ENCODE results near the gene CCDC97. TPM values are rescaled to one million over a fixed set of nuclear protein-coding genes. Genes with fewer than 3 reads are reported as not detected.

The CCDC97 gene
- total RNA-seq, 1 experiment from 2014 or later = 31.4 TPM

GRCh38 chr19:41263042-41263849, 46.7 kb upstream of the CCDC97 start:
- H3K27ac Mint-ChIP-seq = peak overlapping the region; percentile 99
- peaks cover 23% of the 10 kb centered on the region for H3K36me3 Mint-ChIP-seq
- CTCF ChIA-PET = interaction anchor here (0.6 to 5.7 kb wide), 27 partner anchors 14 to 444 kb away, joined by 3 to 95 read pairs (median 4); partner anchors contain the start of genes AXL and CYP2S1
- ATAC-seq (peak; percentile 2), DNase-seq (ENCODE audit: low spot score) (peak; percentile 55)
- no peaks in the 10 kb centered on the region; the same call in 1 of the 2 replicates for H3K27me3 Mint-ChIP-seq (ENCODE audit: low read depth)
- no peaks in the 10 kb centered on the region for H3K9me3 Mint-ChIP-seq
- POLR2A ChIA-PET = interaction anchor here (0.6 to 3.2 kb wide), 13 partner anchors 14 to 1337 kb away, joined by 3 to 24 read pairs (median 4); partner anchors contain the start of genes ACTMAP and AXL
- peaks cover 27% of the 10 kb centered on the region for H3K4me1 Mint-ChIP-seq
- H3K4me3 Mint-ChIP-seq = peak overlapping the region; percentile 95
- no peak for TF ChIP-seq RELA (CRISPR knock-in tag; IDR thresholded peaks at IDR 0.05; ENCODE audit: borderline replicate concordance)
- TF ChIP-seq IRF2 (CRISPR knock-in tag; IDR thresholded peaks at IDR 0.05; ENCODE audit: borderline replicate concordance, low read depth) = no peak
- no peak for TF ChIP-seq CREM (CRISPR knock-in tag; IDR thresholded peaks at IDR 0.05)
- TF ChIP-seq TEAD4 (CRISPR knock-in tag; IDR thresholded peaks at IDR 0.05) = no peak
- no peak for TF ChIP-seq NR2C2 (CRISPR knock-in tag; IDR thresholded peaks at IDR 0.05)
- TF ChIP-seq CBFB (CRISPR knock-in tag; IDR thresholded peaks at IDR 0.05; ENCODE audit: low read depth) = no peak
- no peak for TF ChIP-seq FOXK1 (CRISPR knock-in tag; IDR thresholded peaks at IDR 0.05)
- 0 out of 2 replicates have a peak, but pooled peaks have one; percentile 48 for TF ChIP-seq NFE2L1 (CRISPR knock-in tag; IDR thresholded peaks at IDR 0.05)
- no peak for TF ChIP-seq CDX4 (CRISPR knock-in tag; IDR thresholded peaks at IDR 0.05; ENCODE audit: borderline replicate concordance)
- TF ChIP-seq, protein P1, sequence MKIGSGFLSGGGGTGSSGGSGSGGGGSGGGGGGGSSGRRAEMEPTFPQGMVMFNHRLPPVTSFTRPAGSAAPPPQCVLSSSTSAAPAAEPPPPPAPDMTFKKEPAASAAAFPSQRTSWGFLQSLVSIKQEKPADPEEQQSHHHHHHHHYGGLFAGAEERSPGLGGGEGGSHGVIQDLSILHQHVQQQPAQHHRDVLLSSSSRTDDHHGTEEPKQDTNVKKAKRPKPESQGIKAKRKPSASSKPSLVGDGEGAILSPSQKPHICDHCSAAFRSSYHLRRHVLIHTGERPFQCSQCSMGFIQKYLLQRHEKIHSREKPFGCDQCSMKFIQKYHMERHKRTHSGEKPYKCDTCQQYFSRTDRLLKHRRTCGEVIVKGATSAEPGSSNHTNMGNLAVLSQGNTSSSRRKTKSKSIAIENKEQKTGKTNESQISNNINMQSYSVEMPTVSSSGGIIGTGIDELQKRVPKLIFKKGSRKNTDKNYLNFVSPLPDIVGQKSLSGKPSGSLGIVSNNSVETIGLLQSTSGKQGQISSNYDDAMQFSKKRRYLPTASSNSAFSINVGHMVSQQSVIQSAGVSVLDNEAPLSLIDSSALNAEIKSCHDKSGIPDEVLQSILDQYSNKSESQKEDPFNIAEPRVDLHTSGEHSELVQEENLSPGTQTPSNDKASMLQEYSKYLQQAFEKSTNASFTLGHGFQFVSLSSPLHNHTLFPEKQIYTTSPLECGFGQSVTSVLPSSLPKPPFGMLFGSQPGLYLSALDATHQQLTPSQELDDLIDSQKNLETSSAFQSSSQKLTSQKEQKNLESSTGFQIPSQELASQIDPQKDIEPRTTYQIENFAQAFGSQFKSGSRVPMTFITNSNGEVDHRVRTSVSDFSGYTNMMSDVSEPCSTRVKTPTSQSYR (CRISPR knock-in tag; IDR thresholded peaks at IDR 0.05) = no peak
- TF ChIP-seq, protein P2, sequence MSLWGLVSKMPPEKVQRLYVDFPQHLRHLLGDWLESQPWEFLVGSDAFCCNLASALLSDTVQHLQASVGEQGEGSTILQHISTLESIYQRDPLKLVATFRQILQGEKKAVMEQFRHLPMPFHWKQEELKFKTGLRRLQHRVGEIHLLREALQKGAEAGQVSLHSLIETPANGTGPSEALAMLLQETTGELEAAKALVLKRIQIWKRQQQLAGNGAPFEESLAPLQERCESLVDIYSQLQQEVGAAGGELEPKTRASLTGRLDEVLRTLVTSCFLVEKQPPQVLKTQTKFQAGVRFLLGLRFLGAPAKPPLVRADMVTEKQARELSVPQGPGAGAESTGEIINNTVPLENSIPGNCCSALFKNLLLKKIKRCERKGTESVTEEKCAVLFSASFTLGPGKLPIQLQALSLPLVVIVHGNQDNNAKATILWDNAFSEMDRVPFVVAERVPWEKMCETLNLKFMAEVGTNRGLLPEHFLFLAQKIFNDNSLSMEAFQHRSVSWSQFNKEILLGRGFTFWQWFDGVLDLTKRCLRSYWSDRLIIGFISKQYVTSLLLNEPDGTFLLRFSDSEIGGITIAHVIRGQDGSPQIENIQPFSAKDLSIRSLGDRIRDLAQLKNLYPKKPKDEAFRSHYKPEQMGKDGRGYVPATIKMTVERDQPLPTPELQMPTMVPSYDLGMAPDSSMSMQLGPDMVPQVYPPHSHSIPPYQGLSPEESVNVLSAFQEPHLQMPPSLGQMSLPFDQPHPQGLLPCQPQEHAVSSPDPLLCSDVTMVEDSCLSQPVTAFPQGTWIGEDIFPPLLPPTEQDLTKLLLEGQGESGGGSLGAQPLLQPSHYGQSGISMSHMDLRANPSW (CRISPR knock-in tag; conservative IDR thresholded peaks at IDR 0.05; ENCODE audit: low read depth) = no peak
- no peak for TF ChIP-seq NR3C1 (CRISPR knock-in tag; conservative IDR thresholded peaks at IDR 0.05; ENCODE audit: low read depth)
- TF ChIP-seq, protein P3, sequence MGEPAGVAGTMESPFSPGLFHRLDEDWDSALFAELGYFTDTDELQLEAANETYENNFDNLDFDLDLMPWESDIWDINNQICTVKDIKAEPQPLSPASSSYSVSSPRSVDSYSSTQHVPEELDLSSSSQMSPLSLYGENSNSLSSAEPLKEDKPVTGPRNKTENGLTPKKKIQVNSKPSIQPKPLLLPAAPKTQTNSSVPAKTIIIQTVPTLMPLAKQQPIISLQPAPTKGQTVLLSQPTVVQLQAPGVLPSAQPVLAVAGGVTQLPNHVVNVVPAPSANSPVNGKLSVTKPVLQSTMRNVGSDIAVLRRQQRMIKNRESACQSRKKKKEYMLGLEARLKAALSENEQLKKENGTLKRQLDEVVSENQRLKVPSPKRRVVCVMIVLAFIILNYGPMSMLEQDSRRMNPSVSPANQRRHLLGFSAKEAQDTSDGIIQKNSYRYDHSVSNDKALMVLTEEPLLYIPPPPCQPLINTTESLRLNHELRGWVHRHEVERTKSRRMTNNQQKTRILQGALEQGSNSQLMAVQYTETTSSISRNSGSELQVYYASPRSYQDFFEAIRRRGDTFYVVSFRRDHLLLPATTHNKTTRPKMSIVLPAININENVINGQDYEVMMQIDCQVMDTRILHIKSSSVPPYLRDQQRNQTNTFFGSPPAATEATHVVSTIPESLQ (CRISPR knock-in tag; IDR thresholded peaks at IDR 0.05) = no peak
- TF ChIP-seq GABPB1 (CRISPR knock-in tag; IDR thresholded peaks at IDR 0.05) = peak; percentile 10; the same call in 1 of the 2 replicates
- no peak for TF ChIP-seq ZSCAN18 (CRISPR knock-in tag; IDR thresholded peaks at IDR 0.05)
- TF ChIP-seq, protein P4, sequence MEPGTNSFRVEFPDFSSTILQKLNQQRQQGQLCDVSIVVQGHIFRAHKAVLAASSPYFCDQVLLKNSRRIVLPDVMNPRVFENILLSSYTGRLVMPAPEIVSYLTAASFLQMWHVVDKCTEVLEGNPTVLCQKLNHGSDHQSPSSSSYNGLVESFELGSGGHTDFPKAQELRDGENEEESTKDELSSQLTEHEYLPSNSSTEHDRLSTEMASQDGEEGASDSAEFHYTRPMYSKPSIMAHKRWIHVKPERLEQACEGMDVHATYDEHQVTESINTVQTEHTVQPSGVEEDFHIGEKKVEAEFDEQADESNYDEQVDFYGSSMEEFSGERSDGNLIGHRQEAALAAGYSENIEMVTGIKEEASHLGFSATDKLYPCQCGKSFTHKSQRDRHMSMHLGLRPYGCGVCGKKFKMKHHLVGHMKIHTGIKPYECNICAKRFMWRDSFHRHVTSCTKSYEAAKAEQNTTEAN (CRISPR knock-in tag; IDR thresholded peaks at IDR 0.05) = no peak
- TF ChIP-seq ZNF121 (CRISPR knock-in tag; IDR thresholded peaks at IDR 0.05) = no peak
- no peak for TF ChIP-seq CREB1 (CRISPR knock-in tag; IDR thresholded peaks at IDR 0.05)
- no peak for TF ChIP-seq NFATC4 (CRISPR knock-in tag; IDR thresholded peaks at IDR 0.05)
- TF ChIP-seq, protein P5, sequence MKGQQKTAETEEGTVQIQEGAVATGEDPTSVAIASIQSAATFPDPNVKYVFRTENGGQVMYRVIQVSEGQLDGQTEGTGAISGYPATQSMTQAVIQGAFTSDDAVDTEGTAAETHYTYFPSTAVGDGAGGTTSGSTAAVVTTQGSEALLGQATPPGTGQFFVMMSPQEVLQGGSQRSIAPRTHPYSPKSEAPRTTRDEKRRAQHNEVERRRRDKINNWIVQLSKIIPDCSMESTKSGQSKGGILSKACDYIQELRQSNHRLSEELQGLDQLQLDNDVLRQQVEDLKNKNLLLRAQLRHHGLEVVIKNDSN (CRISPR knock-in tag; IDR thresholded peaks at IDR 0.05) = no peak
- TF ChIP-seq SP1 (CRISPR knock-in tag; conservative IDR thresholded peaks at IDR 0.05) = no peak; the same call in 1 of the 2 replicates
- TF ChIP-seq EMX1 (CRISPR knock-in tag; IDR thresholded peaks at IDR 0.05) = no peak
- TF ChIP-seq SMAD4 (CRISPR knock-in tag; IDR thresholded peaks at IDR 0.05) = no peak
